ENCODE results near the gene KLK2.

- no peak for TF ChIP-seq CTCF (conservative IDR thresholded peaks at IDR 0.05; ENCODE audit: low read depth, low read length)
- TF ChIP-seq MAFK (IDR thresholded peaks at IDR 0.05; ENCODE audit: low read depth, low read length): no peak
- no peak for TF ChIP-seq USF2 (IDR thresholded peaks at IDR 0.05; ENCODE audit: low read depth, low read length)
Observed at GRCh38 chr19:50869479-50869878, 3.8 kb upstream of the KLK2 start.
